ENCODE measurements around the gene WWOX.

GRCh38 chr16:78390508-78391324 lies 291.3 kb downstream of the WWOX start:
- no peak for TF ChIP-seq CTCF (IDR thresholded peaks at IDR 0.05)
- TF ChIP-seq EP300 (IDR thresholded peaks at IDR 0.05) = no peak
- no peak for TF ChIP-seq HMGXB4 (CRISPR knock-in tag; IDR thresholded peaks at IDR 0.05; ENCODE audit: borderline replicate concordance)
- no peak for TF ChIP-seq ESRRA (IDR thresholded peaks at IDR 0.05; ENCODE audit: borderline replicate concordance, low read length)
- no peak for TF ChIP-seq PBX3 (IDR thresholded peaks at IDR 0.05)
- no peak for TF ChIP-seq MAFK (IDR thresholded peaks at IDR 0.05; ENCODE audit: partially characterized antibody)
- no peak for TF ChIP-seq SREBF2 (IDR thresholded peaks at IDR 0.05)
- no peak for TF ChIP-seq BCL3 (IDR thresholded peaks at IDR 0.05)
- TF ChIP-seq POLR2A (IDR thresholded peaks at IDR 0.05; ENCODE audit: low read length) = no peak
